GM06990 (cell line): ENCODE results near the gene KIF6.

Experiments
- DNase-seq: peaks from one replicate; pipeline ENCODE4 v3.0.0-alpha.2; 2011; ENCODE audit not compliant: insufficient read length; ENCODE audit errors: extremely low read depth
- H3K27me3 ChIP-seq: replicated peaks from 2 replicates; pipeline ENCODE4 v1.6.0; 2011; ENCODE audit warnings: low read length; ENCODE audit not compliant: control insufficient read depth, insufficient read depth
- H3K36me3 ChIP-seq: 2 replicates; pipeline ENCODE4 v1.5.1; 2011; ENCODE audit warnings: low read length; ENCODE audit not compliant: control insufficient read depth, insufficient read depth
- H3K4me3 ChIP-seq: replicated peaks from 2 replicates; pipeline ENCODE4 v1.5.1; 2011; ENCODE audit warnings: low read depth, mild to moderate bottlenecking, control low read depth, low read length
- TF ChIP-seq, protein P1 (sequence below): IDR thresholded peaks from 2 replicates; pipeline ENCODE4 v1.5.1; 2011; ENCODE audit warnings: low read length, control low read depth, mild to moderate bottlenecking, inconsistent platforms; ENCODE audit not compliant: insufficient read depth, poor library complexity, severe bottlenecking

Gene KIF6

GRCh38 chr6:39669207-39669972 lies 55.8 kb downstream of the KIF6 start:
- Histone ChIP-seq H3K27me3 (no peaks in the 10 kb centered on the region), H3K4me3 (no peak overlapping the region), H3K36me3 (no peaks in the 10 kb centered on the region)
- TF ChIP-seq, protein P1, sequence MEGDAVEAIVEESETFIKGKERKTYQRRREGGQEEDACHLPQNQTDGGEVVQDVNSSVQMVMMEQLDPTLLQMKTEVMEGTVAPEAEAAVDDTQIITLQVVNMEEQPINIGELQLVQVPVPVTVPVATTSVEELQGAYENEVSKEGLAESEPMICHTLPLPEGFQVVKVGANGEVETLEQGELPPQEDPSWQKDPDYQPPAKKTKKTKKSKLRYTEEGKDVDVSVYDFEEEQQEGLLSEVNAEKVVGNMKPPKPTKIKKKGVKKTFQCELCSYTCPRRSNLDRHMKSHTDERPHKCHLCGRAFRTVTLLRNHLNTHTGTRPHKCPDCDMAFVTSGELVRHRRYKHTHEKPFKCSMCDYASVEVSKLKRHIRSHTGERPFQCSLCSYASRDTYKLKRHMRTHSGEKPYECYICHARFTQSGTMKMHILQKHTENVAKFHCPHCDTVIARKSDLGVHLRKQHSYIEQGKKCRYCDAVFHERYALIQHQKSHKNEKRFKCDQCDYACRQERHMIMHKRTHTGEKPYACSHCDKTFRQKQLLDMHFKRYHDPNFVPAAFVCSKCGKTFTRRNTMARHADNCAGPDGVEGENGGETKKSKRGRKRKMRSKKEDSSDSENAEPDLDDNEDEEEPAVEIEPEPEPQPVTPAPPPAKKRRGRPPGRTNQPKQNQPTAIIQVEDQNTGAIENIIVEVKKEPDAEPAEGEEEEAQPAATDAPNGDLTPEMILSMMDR = no peak
- no peak for DNase-seq

GRCh38 chr6:39666706-39667489 lies 58.3 kb downstream of the KIF6 start:
- DNase-seq = no peak
- TF ChIP-seq, protein P1 = no peak
- no peaks in the 10 kb centered on the region for H3K36me3 ChIP-seq
- no peak overlapping the region for H3K4me3 ChIP-seq
- H3K27me3 ChIP-seq = no peaks in the 10 kb centered on the region

DNA sequence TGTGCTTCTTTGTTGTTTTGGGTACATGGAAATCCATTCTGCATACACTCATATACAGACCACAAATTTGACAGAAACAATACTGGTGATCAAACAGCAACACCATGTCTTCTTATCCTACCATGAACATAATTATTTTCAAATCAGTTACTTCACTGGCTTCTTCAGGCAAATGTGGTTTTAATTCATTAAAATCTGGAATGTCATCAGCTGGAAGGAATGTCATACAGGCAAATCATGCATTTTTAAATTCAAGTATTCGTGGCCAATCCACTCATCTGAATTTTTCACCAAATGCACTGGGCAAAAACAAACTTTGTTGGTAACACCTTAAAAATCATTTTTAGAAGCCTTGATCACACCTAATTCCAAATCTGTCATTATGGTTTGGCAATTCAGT lies 59.3 kb downstream of the KIF6 start:
- no peaks in the 10 kb centered on the region for H3K27me3 ChIP-seq
- TF ChIP-seq, protein P1 = no peak
- no peaks in the 10 kb centered on the region for H3K36me3 ChIP-seq
- H3K4me3 ChIP-seq = no peak overlapping the region
- DNase-seq = no peak

- no peak overlapping the region for H3K4me3 ChIP-seq
- TF ChIP-seq, protein P1 = no peak
- H3K27me3 ChIP-seq = no peaks in the 10 kb centered on the region
- DNase-seq = no peak
- no peaks in the 10 kb centered on the region for H3K36me3 ChIP-seq
These were observed 61.0 kb downstream of the KIF6 start for GRCh38 chr6:39664173-39664572.

DNA sequence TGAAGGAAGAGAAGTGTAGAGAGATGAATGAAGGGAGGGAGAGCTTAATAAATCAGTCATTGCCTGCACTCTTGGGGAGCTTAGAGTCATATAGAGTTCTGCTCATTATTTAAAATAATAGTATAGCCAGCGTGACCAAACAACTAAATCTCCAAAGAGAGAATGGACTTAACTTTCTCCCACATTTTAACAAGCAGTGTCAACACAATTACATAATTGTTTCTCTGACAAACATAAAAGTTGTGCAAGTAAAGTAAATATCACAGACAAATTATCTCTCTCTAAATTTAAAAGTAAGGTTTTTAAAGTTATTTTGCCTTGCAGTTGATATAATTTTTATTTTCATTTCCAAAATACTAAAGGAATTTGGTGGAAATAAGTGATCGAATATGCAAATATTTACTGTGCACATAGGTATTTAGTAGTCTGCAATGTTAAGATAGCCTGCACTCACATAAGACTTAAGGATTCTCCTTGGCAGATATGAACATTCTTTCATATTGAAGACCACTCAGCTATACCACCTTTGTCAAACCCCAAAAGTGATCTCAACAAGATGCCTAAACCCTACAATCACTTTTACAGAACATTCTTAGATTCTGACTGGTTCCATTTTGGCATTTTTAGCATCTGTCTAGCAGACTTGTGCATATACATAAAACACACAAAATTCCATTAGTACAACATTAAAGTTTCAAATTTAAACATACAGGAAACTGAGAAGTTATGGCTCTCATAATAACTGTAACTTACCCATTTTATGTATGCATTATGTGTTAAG lies 67.7 kb downstream of the KIF6 start:
- Histone ChIP-seq H3K27me3 (no peaks in the 10 kb centered on the region), H3K36me3 (no peaks in the 10 kb centered on the region), H3K4me3 (no peak overlapping the region)
- DNase-seq = no peak
- TF ChIP-seq, protein P1 = no peak
